Measurements from ENCODE around the gene SGMS1.

GRCh38 chr10:50627896-50628295 is 4.1 kb upstream of the SGMS1 start:
- no peak for TF ChIP-seq TCF12 (IDR thresholded peaks at IDR 0.05)
- TF ChIP-seq CTCF (IDR thresholded peaks at IDR 0.05): no peak
- no peak for TF ChIP-seq PBX3 (IDR thresholded peaks at IDR 0.05)
- no peak for TF ChIP-seq SMC3 (IDR thresholded peaks at IDR 0.05; ENCODE audit: low read depth, low read length)
- TF ChIP-seq JUND (IDR thresholded peaks at IDR 0.05): no peak
- no peak for TF ChIP-seq RAD21 (IDR thresholded peaks at IDR 0.05; ENCODE audit: low read length)
- TF ChIP-seq POLR2AphosphoS5 (IDR thresholded peaks at IDR 0.05; ENCODE audit: low read depth, low read length): no peak
- no peak for TF ChIP-seq YY1 (IDR thresholded peaks at IDR 0.05; ENCODE audit: low read depth)
- no peak for TF ChIP-seq TAF1 (IDR thresholded peaks at IDR 0.05; ENCODE audit: borderline replicate concordance, low read depth, low read length)
- TF ChIP-seq RFX5 (IDR thresholded peaks at IDR 0.05; ENCODE audit: low read length): no peak
- no peak for TF ChIP-seq MXI1 (IDR thresholded peaks at IDR 0.05; ENCODE audit: low read depth, low read length)
- no peak for TF ChIP-seq ELF1 (IDR thresholded peaks at IDR 0.05)
